ENCODE results near the gene PEMT. TPM values are rescaled to one million over a fixed set of nuclear protein-coding genes. Genes with fewer than 3 reads are reported as not detected.

Gene PEMT
- total and polyA plus RNA-seq, 2 of the 4 experiments (the other 2 are of a cell fraction), result 23.3 to 49.5 TPM

DNA sequence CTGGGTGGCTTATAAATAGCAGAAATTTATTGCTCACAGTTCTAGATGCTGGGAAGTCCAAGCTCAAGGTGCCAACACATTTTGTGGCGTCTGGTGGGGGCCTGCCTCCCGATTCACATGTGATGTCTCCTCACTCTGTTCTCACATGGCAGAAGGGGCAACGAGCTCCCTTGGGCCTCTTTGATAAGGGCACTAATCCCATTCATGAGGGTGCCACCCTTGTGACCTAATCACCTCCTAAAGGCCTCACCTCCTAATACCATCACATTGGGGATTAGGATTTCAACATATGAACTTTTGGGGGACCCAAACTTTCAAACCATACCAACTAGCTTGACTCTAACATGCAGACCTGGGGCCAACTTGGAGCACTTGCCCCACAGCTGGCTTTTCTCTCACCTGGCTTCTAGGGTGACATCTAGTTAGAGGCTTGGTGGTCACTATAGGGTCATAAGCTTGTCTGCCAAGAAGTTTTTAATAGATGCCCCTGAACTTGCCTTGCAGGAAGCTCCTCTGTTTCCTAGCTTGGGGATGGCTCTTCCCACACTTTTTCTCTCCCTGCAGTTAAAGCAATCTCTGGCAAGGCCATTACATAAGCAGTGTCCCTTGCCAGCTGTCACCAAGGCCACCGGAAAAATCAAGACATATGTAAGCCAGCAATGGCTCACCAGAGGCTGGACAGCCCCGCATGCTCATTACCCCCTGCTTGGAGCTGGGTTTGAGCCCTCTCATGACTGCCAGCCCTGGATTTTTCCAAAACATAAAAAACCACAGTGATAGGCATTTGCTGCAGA is 123.1 kb downstream of the PEMT start:
- Histone ChIP-seq H3K23ac (ENCODE audit: low read depth, low read length) (no peak overlapping the region), H3K27me3 (ENCODE audit: control insufficient read depth, insufficient read depth, low read length) (peaks cover 58% of the 10 kb centered on the region), H3K14ac (replicated peaks; ENCODE audit: low read depth, low read length) (no peak overlapping the region), H2AFZ (replicated peaks; ENCODE audit: low read length, poor library complexity) (no peak overlapping the region), H4K91ac (ENCODE audit: insufficient read depth, low read depth, low read length) (no peak overlapping the region), H3K56ac (ENCODE audit: extremely low read depth, insufficient read depth, low read length) (no peak overlapping the region), H2BK120ac (ENCODE audit: low read depth, low read length) (no peak overlapping the region), H3K18ac (ENCODE audit: low read depth, low read length) (no peak overlapping the region), H3K9me1 (ENCODE audit: insufficient read depth, low read length) (no peaks in the 10 kb centered on the region), H2AK9ac (replicated peaks; ENCODE audit: low read depth, low read length, poor library complexity) (no peak overlapping the region), H3K79me1 (ENCODE audit: low read depth in 1 of 2, low read length in 2 of 2) (no peaks in the 10 kb centered on the region), H2BK15ac (ENCODE audit: low read depth, low read length) (no peak overlapping the region), H3K4me1 (ENCODE audit: control insufficient read depth, insufficient read depth, low read length) (peaks cover 3% of the 10 kb centered on the region; the same call in 1 of the 2 replicates), H3K27ac (ENCODE audit: insufficient read depth, low read length) (no peak overlapping the region), H2BK20ac (ENCODE audit: low read depth, low read length) (no peak overlapping the region), H3K9ac (ENCODE audit: low read depth, low read length) (no peak overlapping the region), H3K4me3 (ENCODE audit: insufficient read depth, low read depth, low read length) (no peak overlapping the region), H2AK5ac (ENCODE audit: low read depth, low read length) (no peak overlapping the region), H2BK5ac (ENCODE audit: low read depth, low read length, poor library complexity, severe bottlenecking) (no peak overlapping the region), H3K4ac (ENCODE audit: low read depth, low read length) (no peak overlapping the region), H4K8ac (ENCODE audit: low read depth in 2 of 2, low read length in 2 of 2) (no peak overlapping the region), H4K20me1 (ENCODE audit: insufficient read depth, low read length) (no peaks in the 10 kb centered on the region), H4K5ac (ENCODE audit: low read depth, low read length) (no peak overlapping the region), H3K4me2 (ENCODE audit: low read depth, low read length) (no peak overlapping the region), H3K36me3 (ENCODE audit: control insufficient read depth, insufficient read depth, low read length) (no peaks in the 10 kb centered on the region), H3K9me3 (ENCODE audit: control insufficient read depth, insufficient read depth, low read length) (no peaks in the 10 kb centered on the region)
- in situ Hi-C loops (cut with MboI; ENCODE audit: low sequenced_read_pairs), result no loop called here
- BruUV-seq (replicated peaks), result no TSS peak
- dilution Hi-C loops (cut with HindIII; ENCODE audit: low sequenced_read_pairs, unreplicated experiment), result no loop called here
- intact Hi-C loops (cut with micrococcal nuclease), result no loop called here
- TF ChIP-seq MXI1 (IDR thresholded peaks at IDR 0.05; ENCODE audit: borderline replicate concordance, low read depth, low read length), result no peak
- TF ChIP-seq, protein P1, sequence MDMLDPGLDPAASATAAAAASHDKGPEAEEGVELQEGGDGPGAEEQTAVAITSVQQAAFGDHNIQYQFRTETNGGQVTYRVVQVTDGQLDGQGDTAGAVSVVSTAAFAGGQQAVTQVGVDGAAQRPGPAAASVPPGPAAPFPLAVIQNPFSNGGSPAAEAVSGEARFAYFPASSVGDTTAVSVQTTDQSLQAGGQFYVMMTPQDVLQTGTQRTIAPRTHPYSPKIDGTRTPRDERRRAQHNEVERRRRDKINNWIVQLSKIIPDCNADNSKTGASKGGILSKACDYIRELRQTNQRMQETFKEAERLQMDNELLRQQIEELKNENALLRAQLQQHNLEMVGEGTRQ (IDR thresholded peaks at IDR 0.05; ENCODE audit: low read depth, low read length), result no peak
- TF ChIP-seq, protein P2, sequence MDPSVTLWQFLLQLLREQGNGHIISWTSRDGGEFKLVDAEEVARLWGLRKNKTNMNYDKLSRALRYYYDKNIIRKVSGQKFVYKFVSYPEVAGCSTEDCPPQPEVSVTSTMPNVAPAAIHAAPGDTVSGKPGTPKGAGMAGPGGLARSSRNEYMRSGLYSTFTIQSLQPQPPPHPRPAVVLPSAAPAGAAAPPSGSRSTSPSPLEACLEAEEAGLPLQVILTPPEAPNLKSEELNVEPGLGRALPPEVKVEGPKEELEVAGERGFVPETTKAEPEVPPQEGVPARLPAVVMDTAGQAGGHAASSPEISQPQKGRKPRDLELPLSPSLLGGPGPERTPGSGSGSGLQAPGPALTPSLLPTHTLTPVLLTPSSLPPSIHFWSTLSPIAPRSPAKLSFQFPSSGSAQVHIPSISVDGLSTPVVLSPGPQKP (IDR thresholded peaks at IDR 0.05; ENCODE audit: borderline replicate concordance, low read depth, low read length), result no peak
- no peak for TF ChIP-seq POLR2A (IDR thresholded peaks at IDR 0.05; ENCODE audit: low read depth, low read length)
- no peak for TF ChIP-seq MAFK (IDR thresholded peaks at IDR 0.05; ENCODE audit: low read depth, low read length)
- no peak for TF ChIP-seq CEBPB (IDR thresholded peaks at IDR 0.05; ENCODE audit: low read depth, low read length)
- no peak for TF ChIP-seq SMC3 (IDR thresholded peaks at IDR 0.05; ENCODE audit: low read depth, low read length)
- TF ChIP-seq CHD1 (IDR thresholded peaks at IDR 0.05; ENCODE audit: low read depth, low read length), result no peak
- no peak for TF ChIP-seq RAD21 (IDR thresholded peaks at IDR 0.05; ENCODE audit: low read length)
- ChIA-PET CTCF (interaction anchor here (0.6 kb wide), 1 partner anchor 103 kb away, joined by 3 read pairs; no protein-coding TSS in a partner anchor), POLR2A (ENCODE audit: unreplicated experiment) (no interaction called here)
- 53% methylated on average over 2 of the region's 5 CpGs; no CpG with 5 or more reads in 1 of the 2 experiments for WGBS, 2 experiments (ENCODE audit: extremely low coverage in 2 of 2, insufficient read length in 1 of 2)
- no peak for DNase-seq
- no peak for ATAC-seq (ENCODE audit: low read depth)

Measured in IMR-90 (cell line).